H9 (cell line): ENCODE results near the gene CD28. TPM values are rescaled to one million over a fixed set of nuclear protein-coding genes. Genes with fewer than 3 reads are reported as not detected.

Source experiments
- DNase-seq: peaks from one replicate; pipeline ENCODE4 v3.0.0-alpha.2; 2017
- H2AFZ ChIP-seq: one replicate; pipeline ENCODE4 v1.6.1; 2013; ENCODE audit warnings: mild to moderate bottlenecking, low read length, control low read depth, moderate library complexity
- H2AK5ac ChIP-seq: 2 replicates; pipeline ENCODE4 v1.6.1; 2013; ENCODE audit warnings: low read length, control low read depth, mixed read lengths; ENCODE audit not compliant: insufficient read length
- H2BK120ac ChIP-seq: one replicate; pipeline ENCODE4 v1.6.1; 2013; ENCODE audit warnings: low read depth, mild to moderate bottlenecking, low read length, control low read depth, inconsistent platforms; ENCODE audit not compliant: poor library complexity, severe bottlenecking
- H2BK12ac ChIP-seq: 2 replicates; pipeline ENCODE4 v1.6.1; 2013; ENCODE audit warnings: low read length, control low read depth, mixed read lengths, low read depth; ENCODE audit not compliant: insufficient read length
- H2BK15ac ChIP-seq: 2 replicates; pipeline ENCODE4 v1.6.1; 2013; ENCODE audit warnings: low read depth, low read length, control low read depth
- H2BK20ac ChIP-seq: one replicate; pipeline ENCODE4 v1.6.1; 2013; ENCODE audit warnings: low read depth, mild to moderate bottlenecking, low read length, control low read depth, inconsistent platforms; ENCODE audit not compliant: poor library complexity, severe bottlenecking
- H2BK5ac ChIP-seq: 2 replicates; pipeline ENCODE4 v1.6.1; 2013; ENCODE audit warnings: low read length, control low read depth, mixed read lengths; ENCODE audit not compliant: insufficient read length
- H3K14ac ChIP-seq: 2 replicates; pipeline ENCODE4 v1.6.1; 2013; ENCODE audit warnings: low read length, control low read depth; ENCODE audit not compliant: insufficient read depth
- H3K18ac ChIP-seq: 2 replicates; pipeline ENCODE4 v1.6.1; 2013; ENCODE audit warnings: low read depth, mild to moderate bottlenecking, mixed read lengths, low read length, control low read depth; ENCODE audit not compliant: insufficient read length
- H3K23ac ChIP-seq: 2 replicates; pipeline ENCODE4 v1.6.1; 2013; ENCODE audit warnings: low read length, control low read depth, mixed read lengths, low read depth; ENCODE audit not compliant: insufficient read length
- H3K23me2 ChIP-seq: 2 replicates; pipeline ENCODE4 v1.6.1; 2013; ENCODE audit warnings: low read depth, mild to moderate bottlenecking, mixed read lengths, low read length, control low read depth; ENCODE audit not compliant: insufficient read length, poor library complexity, severe bottlenecking
- H3K27ac ChIP-seq: 2 replicates; pipeline ENCODE4 v1.5.1; 2013; ENCODE audit warnings: low read length, control low read depth, mixed read lengths, low read depth; ENCODE audit not compliant: insufficient read length
- H3K27me3 ChIP-seq: 2 replicates; pipeline ENCODE4 v1.6.1; 2013; ENCODE audit warnings: low read length, control low read depth, inconsistent platforms; ENCODE audit not compliant: insufficient read depth
- H3K4ac ChIP-seq: 2 replicates; pipeline ENCODE4 v1.6.1; 2013; ENCODE audit warnings: low read depth, mild to moderate bottlenecking, control low read depth, inconsistent platforms, low read length, moderate library complexity
- H3K4me1 ChIP-seq: 2 replicates; pipeline ENCODE4 v1.6.1; 2013; ENCODE audit warnings: low read length, control low read depth, inconsistent platforms; ENCODE audit not compliant: insufficient read depth
- H3K4me2 ChIP-seq: 2 replicates; pipeline ENCODE4 v1.6.1; 2013; ENCODE audit warnings: low read length, control low read depth, mixed read lengths; ENCODE audit not compliant: insufficient read length, insufficient read depth
- H3K56ac ChIP-seq: 2 replicates; pipeline ENCODE4 v1.6.1; 2013; ENCODE audit warnings: low read depth, mild to moderate bottlenecking, mixed read lengths, low read length, control low read depth; ENCODE audit not compliant: insufficient read length
- H3K79me1 ChIP-seq: 2 replicates; pipeline ENCODE4 v1.6.1; 2013; ENCODE audit warnings: low read depth, mild to moderate bottlenecking, moderate library complexity, low read length, control low read depth, inconsistent platforms; ENCODE audit not compliant: insufficient read depth, poor library complexity, severe bottlenecking
- H3K79me2 ChIP-seq: 2 replicates; pipeline ENCODE4 v1.6.1; 2013; ENCODE audit warnings: low read length, control low read depth, inconsistent platforms; ENCODE audit not compliant: insufficient read depth
- H3K9ac ChIP-seq: 2 replicates; pipeline ENCODE4 v1.6.1; 2013; ENCODE audit warnings: low read length, control low read depth, mixed read lengths; ENCODE audit not compliant: insufficient read length; ENCODE audit errors: extremely low read depth
- H3K9me3 ChIP-seq: one replicate; pipeline ENCODE4 v1.6.1; 2013; ENCODE audit warnings: low read depth, low read length, inconsistent platforms; ENCODE audit not compliant: control insufficient read depth
- H3T11ph ChIP-seq: one replicate; pipeline ENCODE4 v1.6.1; 2013; ENCODE audit warnings: mild to moderate bottlenecking, low read length, control low read depth, inconsistent platforms
- H4K20me1 ChIP-seq: one replicate; pipeline ENCODE4 v1.6.1; 2013; ENCODE audit not compliant: control insufficient read depth, insufficient read length, insufficient read depth
- H4K5ac ChIP-seq: 2 replicates; pipeline ENCODE4 v1.6.1; 2013; ENCODE audit warnings: low read depth, mild to moderate bottlenecking, mixed read lengths, low read length, control low read depth; ENCODE audit not compliant: insufficient read length
- H4K8ac ChIP-seq: replicated peaks from 2 replicates; pipeline ENCODE4 v1.6.1; 2013; ENCODE audit warnings: low read length, control low read depth, mixed read lengths, low read depth; ENCODE audit not compliant: insufficient read length
- H4K91ac ChIP-seq: 2 replicates; pipeline ENCODE4 v1.6.1; 2013; ENCODE audit warnings: low read depth, mild to moderate bottlenecking, moderate library complexity, mixed read lengths, low read length, control low read depth; ENCODE audit not compliant: insufficient read length
- H3K27ac Mint-ChIP-seq, 3 experiments: 2 replicates in 2 of 3; 3 replicates in 1 of 3; pipeline ENCODE4 v1.8.0; 2020 to 2021; ENCODE audit warnings: mixed read lengths in 3 of 3, mild to moderate bottlenecking in 1 of 3, moderate library complexity in 1 of 3
- H3K27me3 Mint-ChIP-seq: 2 replicates; pipeline ENCODE4 v1.8.0; 2021; ENCODE audit warnings: low read depth, mild to moderate bottlenecking, moderate library complexity, mixed read lengths
- H3K36me3 Mint-ChIP-seq, 3 experiments: 2 replicates in 2 of 3; 3 replicates in 1 of 3; pipeline ENCODE4 v1.8.0; 2020 to 2021; ENCODE audit warnings: low read depth in 3 of 3, mixed read lengths in 3 of 3; ENCODE audit not compliant: insufficient read depth in 1 of 3
- H3K4me1 Mint-ChIP-seq, 2 experiments: 2 replicates each; pipeline ENCODE4 v1.8.0; 2020; ENCODE audit warnings: mixed read lengths in 2 of 2
- H3K4me3 Mint-ChIP-seq, 2 experiments: 2 replicates in 1 of 2; 3 replicates in 1 of 2; pipeline ENCODE4 v1.8.0; 2020 to 2021; ENCODE audit warnings: mild to moderate bottlenecking in 2 of 2, mixed read lengths in 2 of 2, moderate library complexity in 1 of 2
- H3K9me3 Mint-ChIP-seq, 2 experiments: 2 replicates in 1 of 2; 3 replicates in 1 of 2; pipeline ENCODE4 v1.8.0; 2020; ENCODE audit warnings: mild to moderate bottlenecking in 2 of 2, mixed read lengths in 2 of 2, moderate library complexity in 1 of 2
- CTCF ChIP-seq: fragments of 200-600 bp; sonication (generic); conservative IDR thresholded peaks from 3 replicates; pipeline ENCODE4 v1.8.0; 2021; ENCODE audit warnings: antibody characterized with exemption, mild to moderate bottlenecking
- WGBS: extraction: QIAGEN DNeasy Blood & Tissue Kit; methylation state at CpG from one replicate; pipeline ENCODE4 v1.1.7; 2013; ENCODE audit warnings: missing lambda C conversion rate, low lambda C conversion rate, mixed read lengths; ENCODE audit not compliant: insufficient read length; ENCODE audit errors: extremely low coverage; 5-methylcytosine and 5-hydroxymethylcytosine counted together
- total RNA-seq: library from RNA; stranded (reverse); gene quantifications from 2 replicates; pipeline ENCODE4 v1.2.1, GENCODE V29; 2021

CD28 gene
- total RNA-seq, 1 experiment from 2014 or later = not detected

GRCh38 chr2:203730883-203731282 is 24.4 kb downstream of the CD28 start:
- Histone ChIP-seq H4K5ac (no peak overlapping the region), H2BK15ac (no peak overlapping the region), H3K4ac (no peak overlapping the region), H2BK12ac (no peak overlapping the region), H3K27ac (no peak overlapping the region), H3K23ac (no peak overlapping the region), H4K8ac (no peak overlapping the region), H2BK5ac (no peak overlapping the region), H2BK20ac (no peak overlapping the region), H3K79me1 (no peaks in the 10 kb centered on the region), H3K79me2 (no peaks in the 10 kb centered on the region), H3K23me2 (no peaks in the 10 kb centered on the region), H3K4me2 (no peak overlapping the region), H3K56ac (no peak overlapping the region), H3K4me1 (no peaks in the 10 kb centered on the region), H3K14ac (no peak overlapping the region), H2BK120ac (no peak overlapping the region), H3K9me3 (no peaks in the 10 kb centered on the region), H2AFZ (no peak overlapping the region), H3K18ac (no peak overlapping the region), H3K27me3 (no peaks in the 10 kb centered on the region), H2AK5ac (no peak overlapping the region), H4K91ac (no peak overlapping the region), H4K20me1 (no peaks in the 10 kb centered on the region), H3T11ph (no peak overlapping the region), H3K9ac (no peak overlapping the region)
- Mint-ChIP-seq H3K27ac (no peak overlapping the region), H3K4me1 (peaks cover 14 to 22% of the 10 kb centered on the region in 2 experiments), H3K9me3 (no peaks in the 10 kb centered on the region; a peak in 1 of 5 replicates), H3K4me3 (no peak overlapping the region), H3K36me3 (no peaks in the 10 kb centered on the region), H3K27me3 (no peaks in the 10 kb centered on the region)
- no peak for DNase-seq
- no peak for TF ChIP-seq CTCF
- no CpG with 5 or more reads among the region's 2 CpGs for WGBS
